ENCODE data around the gene DEFB132. TPM values are rescaled to one million over a fixed set of nuclear protein-coding genes. Genes with fewer than 3 reads are reported as not detected.

Gene DEFB132
- total and polyA plus RNA-seq, 2 of the 13 experiments (the other 11 are each of a cell fraction or from before 2014, with no cell fraction given) = not detected

GRCh38 chr20:298776-299391, 41.4 kb downstream of the DEFB132 start:
- H4K20me1 ChIP-seq (ENCODE audit: insufficient read depth, low read length) = peaks cover 25% of the 10 kb centered on the region
- intact Hi-C loops (cut with micrococcal nuclease; ENCODE audit: unreplicated experiment) = no loop called here
- ChIA-PET POLR2A (interaction anchor here (1.1 to 8.1 kb wide), 5 partner anchors 10 to 49 kb away, joined by 4 to 106 read pairs (median 18); partner anchors contain the start of genes NRSN2 and SOX12), CTCF (ENCODE audit: low intra/inter-chr PET ratio, low total read pairs) (no interaction called here)
- H3K36me3 ChIP-seq (replicated peaks in 1 of 2; ENCODE audit: control insufficient read depth in 1 of 2, insufficient read depth in 2 of 2, low read length in 2 of 2) = no peaks in the 10 kb centered on the region
- no peaks in the 10 kb centered on the region for H3K9me3 ChIP-seq (ENCODE audit: low read length)
- H3K9ac ChIP-seq (ENCODE audit: insufficient read depth, low read depth, low read length) = peak overlapping the region; percentile 84
- peak overlapping the region; percentile 92 for H3K27ac ChIP-seq (ENCODE audit: extremely low read length, insufficient read depth, low read length)
- WGBS (ENCODE audit: low lambda C conversion rate) = 11% methylated on average over 15 of the region's 15 CpGs
- in situ Hi-C loops (cut with HindIII; ENCODE audit: extremely low pct_ligation_motif_present, low pct_unique_long_range_greater_than_20kb) = no loop called here
- peak overlapping the region; percentile 80 for H3K4me2 ChIP-seq (ENCODE audit: low read depth, low read length)
- peak overlapping the region; percentile 69 to 93 (median 89) for H3K4me3 ChIP-seq (replicated peaks in 1 of 3; ENCODE audit: insufficient read depth in 1 of 3, low read depth in 2 of 3, low read length in 3 of 3)
- no peak overlapping the region for H2AFZ ChIP-seq (ENCODE audit: low read length)
- FAIRE-seq = no peak
- peaks cover 0 to 13% of the 10 kb centered on the region in 2 experiments; a peak in 3 of 5 replicates for H3K27me3 ChIP-seq (ENCODE audit: control insufficient read depth in 1 of 2, insufficient read depth in 2 of 2, low read length in 2 of 2)
- H3K4me1 ChIP-seq (ENCODE audit: insufficient read depth, low read length) = peaks cover 39% of the 10 kb centered on the region
- DNase-seq (ENCODE audit: low spot score) = no peak
- H3K79me2 ChIP-seq (ENCODE audit: insufficient read depth, low read length) = peaks cover 42% of the 10 kb centered on the region
- no TSS peak for BruUV-seq (replicated peaks)
- ATAC-seq = no peak
- TF ChIP-seq GABPA (IDR thresholded peaks at IDR 0.05; ENCODE audit: low read depth, low read length) (no peak), GABPA (CRISPR knock-in tag; IDR thresholded peaks at IDR 0.05; ENCODE audit: low read depth) (no peak), ZNF281 (CRISPR knock-in tag; IDR thresholded peaks at IDR 0.05; ENCODE audit: borderline replicate concordance) (no peak), EZH2 (conservative IDR thresholded peaks at IDR 0.05; ENCODE audit: low read depth, low read length) (no peak), CHD2 (IDR thresholded peaks at IDR 0.05; ENCODE audit: low read depth, low read length) (no peak), MBNL3 (CRISPR knock-in tag; conservative IDR thresholded peaks at IDR 0.05) (no peak), CENPX (CRISPR knock-in tag; IDR thresholded peaks at IDR 0.05) (no peak), ZNF879 (CRISPR knock-in tag; IDR thresholded peaks at IDR 0.05) (0 out of 2 replicates have a peak, but pooled peaks have one; percentile 5), MAF1 (CRISPR knock-in tag; IDR thresholded peaks at IDR 0.05; ENCODE audit: borderline replicate concordance) (no peak), KLF9 (CRISPR knock-in tag; IDR thresholded peaks at IDR 0.05; ENCODE audit: low read depth) (no peak), KLF12 (CRISPR knock-in tag; IDR thresholded peaks at IDR 0.05; ENCODE audit: borderline replicate concordance) (no peak), ZNF749 (CRISPR knock-in tag; IDR thresholded peaks at IDR 0.05; ENCODE audit: borderline replicate concordance) (peak; percentile 70; the same call in 1 of the 2 replicates), ZNF431 (CRISPR knock-in tag; IDR thresholded peaks at IDR 0.05; ENCODE audit: borderline replicate concordance, low read depth) (peak; percentile 9; the same call in 1 of the 2 replicates), ESRRA (CRISPR knock-in tag; IDR thresholded peaks at IDR 0.05; ENCODE audit: low read depth) (no peak; the same call in 1 of the 2 replicates), FOXC1 (CRISPR knock-in tag; IDR thresholded peaks at IDR 0.05; ENCODE audit: borderline replicate concordance) (no peak), ZNF414 (CRISPR knock-in tag; IDR thresholded peaks at IDR 0.05) (no peak), ZNF343 (CRISPR knock-in tag; IDR thresholded peaks at IDR 0.05) (no peak), JUND (CRISPR knock-in tag; IDR thresholded peaks at IDR 0.05) (0 out of 2 replicates have a peak, but pooled peaks have one; percentile 25), ZNF224 (CRISPR knock-in tag; IDR thresholded peaks at IDR 0.05) (peak; percentile 54; the same call in 1 of the 2 replicates), ZNF790 (CRISPR knock-in tag; IDR thresholded peaks at IDR 0.05; ENCODE audit: borderline replicate concordance) (no peak), JARID2 (CRISPR knock-in tag; IDR thresholded peaks at IDR 0.05; ENCODE audit: insufficient replicate concordance) (no peak), ZSCAN29 (CRISPR knock-in tag; conservative IDR thresholded peaks at IDR 0.05) (no peak), CEBPG (CRISPR knock-in tag; IDR thresholded peaks at IDR 0.05) (no peak), ZNF550 (CRISPR knock-in tag; IDR thresholded peaks at IDR 0.05; ENCODE audit: borderline replicate concordance) (0 out of 2 replicates have a peak, but pooled peaks have one; percentile 13)

Data from HepG2 (cell line).